Measurements from ENCODE around the gene FNDC10. TPM values are rescaled to one million over a fixed set of nuclear protein-coding genes. Genes with fewer than 3 reads are reported as not detected.

Gene FNDC10
- total and polyA plus RNA-seq, 7 donors, result 0.15 to 0.96 (median 0.63) TPM; not detected in 1

- TF ChIP-seq CTCF (IDR thresholded peaks at IDR 0.05), result no peak
- Histone ChIP-seq H3K4me1 (peaks cover 36% of the 10 kb centered on the region), H3K4me3 (no peak overlapping the region), H3K27me3 (ENCODE audit: insufficient read depth in 3 of 3, low read length in 2 of 3) (no peaks in the 10 kb centered on the region), H3K27ac (no peak overlapping the region), H3K9me3 (no peaks in the 10 kb centered on the region), H3K36me3 (ENCODE audit: insufficient read depth in 1 of 2, low read depth in 1 of 2) (peaks cover 8 to 61% of the 10 kb centered on the region in 2 donors)
- no peak for ATAC-seq
- intact Hi-C loops (cut with DNase I), result loop anchor here in 1 of 2 donors (5.0 kb wide), 1 partner anchor 47 kb away; no protein-coding TSS in a partner anchor
- 77 to 81% (median 80%) methylated on average over 19 of the region's 19 CpGs for WGBS, 3 donors
- no peak for DNase-seq
These were observed 35.7 kb downstream of the FNDC10 start for GRCh38 chr1:1564268-1564667.

- H3K9me3 ChIP-seq, result no peaks in the 10 kb centered on the region
- DNase-seq (no peak), ATAC-seq (no peak)
- no peak for TF ChIP-seq CTCF (IDR thresholded peaks at IDR 0.05)
- H3K27me3 ChIP-seq (ENCODE audit: insufficient read depth in 3 of 3, low read length in 2 of 3), result no peaks in the 10 kb centered on the region
- H3K4me1 ChIP-seq, result peaks cover 30% of the 10 kb centered on the region
- no peak overlapping the region for H3K27ac ChIP-seq
- WGBS, 3 donors, result 88 to 91% (median 90%) methylated on average over 12 of the region's 12 CpGs
- peaks cover 8 to 61% of the 10 kb centered on the region in 2 donors for H3K36me3 ChIP-seq (ENCODE audit: insufficient read depth in 1 of 2, low read depth in 1 of 2)
- intact Hi-C loops (cut with DNase I), result loop anchor here in 1 of 2 donors (5.0 kb wide), 1 partner anchor 46 kb away; no protein-coding TSS in a partner anchor
- H3K4me3 ChIP-seq, result no peak overlapping the region
These were observed 36.2 kb downstream of the FNDC10 start for GRCh38 chr1:1563688-1564087.

GRCh38 chr1:1562556-1563195 is 37.3 kb downstream of the FNDC10 start:
- no peak for ATAC-seq
- no peak for TF ChIP-seq CTCF (IDR thresholded peaks at IDR 0.05)
- H3K27me3 ChIP-seq (ENCODE audit: insufficient read depth in 3 of 3, low read length in 2 of 3), result no peaks in the 10 kb centered on the region
- peaks cover 8 to 61% of the 10 kb centered on the region in 2 donors for H3K36me3 ChIP-seq (ENCODE audit: insufficient read depth in 1 of 2, low read depth in 1 of 2)
- no peak overlapping the region for H3K27ac ChIP-seq
- intact Hi-C loops (cut with DNase I), result loop anchor here in 1 of 2 donors (5.0 kb wide), 1 partner anchor 45 kb away; no protein-coding TSS in a partner anchor
- whole genome bisulfite sequencing, 3 donors, result 81 to 84% (median 84%) methylated on average over 21 of the region's 21 CpGs
- no peak for DNase-seq
- H3K9me3 ChIP-seq, result no peaks in the 10 kb centered on the region
- H3K4me1 ChIP-seq, result peaks cover 21% of the 10 kb centered on the region
- H3K4me3 ChIP-seq, result no peak overlapping the region

- Histone ChIP-seq H3K36me3 (ENCODE audit: insufficient read depth in 1 of 2, low read depth in 1 of 2) (peaks cover 8 to 61% of the 10 kb centered on the region in 2 donors), H3K27me3 (ENCODE audit: insufficient read depth in 3 of 3, low read length in 2 of 3) (no peaks in the 10 kb centered on the region), H3K9me3 (no peaks in the 10 kb centered on the region), H3K27ac (no peak overlapping the region), H3K4me3 (no peak overlapping the region), H3K4me1 (peaks cover 13% of the 10 kb centered on the region)
- TF ChIP-seq CTCF (IDR thresholded peaks at IDR 0.05), result no peak
- intact Hi-C loops (cut with DNase I), result loop anchor here in 1 of 2 donors (5.0 kb wide), 1 partner anchor 45 kb away; no protein-coding TSS in a partner anchor
- DNase-seq, result no peak
- ATAC-seq, result no peak
- WGBS, 3 donors, result 85 to 94% (median 90%) methylated on average over 15 of the region's 15 CpGs
These were observed 38.0 kb downstream of the FNDC10 start for GRCh38 chr1:1561801-1562470.

Data from psoas muscle (tissue), 8 donors.